ENCODE data around the gene ADAMTSL1. TPM values are rescaled to one million over a fixed set of nuclear protein-coding genes. Genes with fewer than 3 reads are reported as not detected.

ADAMTSL1 gene
- total and polyA plus RNA-seq, 2 of the 8 experiments (the other 6 are each of a cell fraction or from before 2014, with no cell fraction given): 0.84 to 1.1 TPM

DNA sequence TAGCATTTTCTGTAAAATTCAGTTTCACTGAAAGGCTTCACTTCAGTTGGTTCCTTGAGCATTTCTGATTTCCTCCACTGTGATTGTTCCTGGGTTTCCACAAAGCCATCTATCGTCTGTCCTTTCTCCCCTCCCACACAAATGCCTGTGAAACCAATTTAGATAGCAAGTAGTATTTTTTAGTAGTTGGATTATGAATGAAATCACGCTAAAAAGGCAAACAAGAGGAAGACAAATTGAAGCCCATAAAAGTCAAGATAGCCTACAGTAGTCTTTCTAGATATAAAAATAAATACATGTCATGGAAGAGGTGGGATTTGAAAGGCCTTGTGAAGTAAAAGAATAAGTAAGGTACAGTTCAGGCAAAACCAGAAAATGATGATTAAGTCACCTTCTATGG, 162.8 kb downstream of the ADAMTSL1 start (continued):
- TF ChIP-seq HDAC2 (IDR thresholded peaks at IDR 0.05; ENCODE audit: borderline replicate concordance in 1 of 2, low read depth in 2 of 2, low read length in 2 of 2): no peak
- no peak for TF ChIP-seq BRCA1 (IDR thresholded peaks at IDR 0.05; ENCODE audit: low read depth, low read length)

All from H1 (cell line).